Glutamatergic neuron (in vitro differentiated cells): Measurements from ENCODE around the gene ATAT1. TPM values are rescaled to one million over a fixed set of nuclear protein-coding genes. Genes with fewer than 3 reads are reported as not detected.

Source experiments
- DNase-seq: peaks from one replicate; pipeline ENCODE4 v3.0.0; 2022
- H3K27ac Mint-ChIP-seq: one replicate; pipeline ENCODE4 v1.8.0; 2020; ENCODE audit warnings: mild to moderate bottlenecking, mixed read lengths, inconsistent platforms; ENCODE audit not compliant: unreplicated experiment
- H3K27me3 Mint-ChIP-seq: one replicate; pipeline ENCODE4 v1.8.0; 2020; ENCODE audit warnings: mild to moderate bottlenecking, moderate library complexity, mixed read lengths, inconsistent platforms; ENCODE audit not compliant: unreplicated experiment
- H3K36me3 Mint-ChIP-seq: one replicate; pipeline ENCODE4 v1.8.0; 2020; ENCODE audit warnings: mild to moderate bottlenecking, mixed read lengths, inconsistent platforms; ENCODE audit not compliant: unreplicated experiment
- H3K4me1 Mint-ChIP-seq: one replicate; pipeline ENCODE4 v1.8.0; 2020; ENCODE audit warnings: mild to moderate bottlenecking, low read depth, mixed read lengths, inconsistent platforms; ENCODE audit not compliant: unreplicated experiment
- H3K4me3 Mint-ChIP-seq: one replicate; pipeline ENCODE4 v1.8.0; 2020; ENCODE audit warnings: mild to moderate bottlenecking, mixed read lengths, inconsistent platforms; ENCODE audit not compliant: unreplicated experiment
- H3K9me3 Mint-ChIP-seq: one replicate; pipeline ENCODE4 v1.8.0; 2020; ENCODE audit warnings: mild to moderate bottlenecking, moderate library complexity, mixed read lengths, inconsistent platforms; ENCODE audit not compliant: unreplicated experiment
- CTCF ChIP-seq: fragments of 200-600 bp; sonication (generic); IDR thresholded peaks from one replicate; pipeline ENCODE4 v1.5.0; 2021; ENCODE audit not compliant: partially characterized antibody, unreplicated experiment
- total RNA-seq: library from RNA; stranded (reverse); fragmentation: NEBNext Ultra II Directional; extraction: Animal tissue kit (Norgen Biotek cat#: 25700); gene quantifications from one replicate; pipeline ENCODE4 v1.2.1, GENCODE V29; 2021; ENCODE audit not compliant: unreplicated experiment

Gene ATAT1
- total RNA-seq, 1 donor from 2014 or later, result 131 TPM

GRCh38 chr6:30681766-30682142, 55.1 kb downstream of the ATAT1 start:
- Mint-ChIP-seq H3K9me3 (peaks cover 12% of the 10 kb centered on the region), H3K36me3 (peaks cover 5% of the 10 kb centered on the region), H3K4me3 (peak overlapping the region; percentile 97), H3K27me3 (peaks cover 24% of the 10 kb centered on the region), H3K27ac (peak overlapping the region; percentile 62), H3K4me1 (peaks cover 35% of the 10 kb centered on the region)
- no peak for TF ChIP-seq CTCF
- no peak for DNase-seq

- peak overlapping the region; percentile 86 for H3K27ac Mint-ChIP-seq
- peaks cover 12% of the 10 kb centered on the region for H3K9me3 Mint-ChIP-seq
- H3K27me3 Mint-ChIP-seq, result peaks cover 24% of the 10 kb centered on the region
- H3K4me3 Mint-ChIP-seq, result peak overlapping the region; percentile 97
- no peak for TF ChIP-seq CTCF
- peaks cover 5% of the 10 kb centered on the region for H3K36me3 Mint-ChIP-seq
- no peak for DNase-seq
- peaks cover 35% of the 10 kb centered on the region for H3K4me1 Mint-ChIP-seq
Measured at GRCh38 chr6:30682143-30683117, 55.8 kb downstream of the ATAT1 start.

GRCh38 chr6:30683183-30683979, 56.7 kb downstream of the ATAT1 start:
- Mint-ChIP-seq H3K27ac (peak overlapping the region; percentile 86), H3K4me3 (peak overlapping the region; percentile 97), H3K4me1 (peaks cover 40% of the 10 kb centered on the region), H3K36me3 (peaks cover 5% of the 10 kb centered on the region), H3K9me3 (peaks cover 21% of the 10 kb centered on the region), H3K27me3 (peaks cover 32% of the 10 kb centered on the region)
- DNase-seq, result no peak
- no peak for TF ChIP-seq CTCF

- TF ChIP-seq CTCF, result no peak
- H3K4me1 Mint-ChIP-seq, result peaks cover 44% of the 10 kb centered on the region
- H3K27ac Mint-ChIP-seq, result peak overlapping the region; percentile 84
- H3K27me3 Mint-ChIP-seq, result peaks cover 37% of the 10 kb centered on the region
- DNase-seq, result no peak
- H3K4me3 Mint-ChIP-seq, result peak overlapping the region; percentile 97
- H3K9me3 Mint-ChIP-seq, result peaks cover 23% of the 10 kb centered on the region
- peaks cover 5% of the 10 kb centered on the region for H3K36me3 Mint-ChIP-seq
Measured at GRCh38 chr6:30683980-30684338, 57.3 kb downstream of the ATAT1 start.
